Measurements from ENCODE around the gene SPP1.

- TF ChIP-seq, protein P1, sequence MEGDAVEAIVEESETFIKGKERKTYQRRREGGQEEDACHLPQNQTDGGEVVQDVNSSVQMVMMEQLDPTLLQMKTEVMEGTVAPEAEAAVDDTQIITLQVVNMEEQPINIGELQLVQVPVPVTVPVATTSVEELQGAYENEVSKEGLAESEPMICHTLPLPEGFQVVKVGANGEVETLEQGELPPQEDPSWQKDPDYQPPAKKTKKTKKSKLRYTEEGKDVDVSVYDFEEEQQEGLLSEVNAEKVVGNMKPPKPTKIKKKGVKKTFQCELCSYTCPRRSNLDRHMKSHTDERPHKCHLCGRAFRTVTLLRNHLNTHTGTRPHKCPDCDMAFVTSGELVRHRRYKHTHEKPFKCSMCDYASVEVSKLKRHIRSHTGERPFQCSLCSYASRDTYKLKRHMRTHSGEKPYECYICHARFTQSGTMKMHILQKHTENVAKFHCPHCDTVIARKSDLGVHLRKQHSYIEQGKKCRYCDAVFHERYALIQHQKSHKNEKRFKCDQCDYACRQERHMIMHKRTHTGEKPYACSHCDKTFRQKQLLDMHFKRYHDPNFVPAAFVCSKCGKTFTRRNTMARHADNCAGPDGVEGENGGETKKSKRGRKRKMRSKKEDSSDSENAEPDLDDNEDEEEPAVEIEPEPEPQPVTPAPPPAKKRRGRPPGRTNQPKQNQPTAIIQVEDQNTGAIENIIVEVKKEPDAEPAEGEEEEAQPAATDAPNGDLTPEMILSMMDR (conservative IDR thresholded peaks at IDR 0.05; ENCODE audit: low read depth, low read length) = no peak
- TF ChIP-seq EZH2 (IDR thresholded peaks at IDR 0.05; ENCODE audit: low read length, unreplicated experiment) (no peak), EZH2phosphoT487 (IDR thresholded peaks at IDR 0.05; ENCODE audit: borderline replicate concordance, low read length) (no peak)
Observed at GRCh38 chr4:88017516-88018297, 42.2 kb downstream of the SPP1 start.
